B cell (primary cell): ENCODE results near the gene SLC23A2. TPM values are rescaled to one million over a fixed set of nuclear protein-coding genes. Genes with fewer than 3 reads are reported as not detected.

Experiments
- ATAC-seq: fragments of 200-7000 bp; cut with Tn5 transposase; one replicate; pipeline ENCODE4 v1.10.0; 2021; ENCODE audit warnings: low read depth, mild to moderate bottlenecking, moderate number of reproducible peaks, moderate library complexity
- CTCF ChIA-PET: fragments of 350-600 bp; sonication (Branson Sonifier 250); formaldehyde crosslinking; loops from one replicate; lab custom pipeline; 2021; ENCODE audit warnings: antibody characterized with exemption, inconsistent platforms; lab: Charles Lee
- POLR2A ChIA-PET: fragments of 350-600 bp; sonication (Branson Sonifier 250); formaldehyde crosslinking; loops from one replicate; lab custom pipeline; 2021; ENCODE audit warnings: antibody characterized with exemption; lab: Charles Lee
- DNase-seq: peaks from one replicate; pipeline ENCODE4 v3.0.0; 2013
- H2AFZ ChIP-seq: 2 replicates; pipeline ENCODE4 v1.6.1; 2012; ENCODE audit warnings: mild to moderate bottlenecking, low read depth, low read length; ENCODE audit not compliant: insufficient read depth, poor library complexity, severe bottlenecking
- H3K27ac ChIP-seq, 2 donors: 1 replicate in 1 of 2; 2 replicates in 1 of 2; pipeline ENCODE4 v1.5.1; 2012 to 2013; ENCODE audit warnings: low read length in 2 of 2, mild to moderate bottlenecking in 2 of 2, moderate library complexity in 1 of 2
- H3K27me3 ChIP-seq, 4 experiments: fragments of 200-600 bp in 1 of 4; sonication (generic) in 1 of 4; replicated peaks in 1 of 4; 1 replicate in 2 of 4; 2 replicates in 2 of 4; pipeline versions ENCODE4 v1.6.1 to v1.7.0; 2013 to 2016; ENCODE audit warnings: low read length in 3 of 4, mild to moderate bottlenecking in 2 of 4, mixed read lengths in 1 of 4, moderate library complexity in 1 of 4; ENCODE audit not compliant: insufficient read depth in 4 of 4, control insufficient read depth in 3 of 4; ENCODE audit errors: control extremely low read depth in 1 of 4
- H3K36me3 ChIP-seq, 2 experiments: replicated peaks in 1 of 2; 1 replicate in 1 of 2; 2 replicates in 1 of 2; pipeline versions ENCODE4 v1.6.1 to v1.7.1; 2013; ENCODE audit warnings: low read length in 1 of 2; ENCODE audit not compliant: insufficient read depth in 2 of 2, control insufficient read depth in 1 of 2; ENCODE audit errors: control extremely low read depth in 1 of 2, extremely low read depth in 1 of 2
- H3K4me1 ChIP-seq, 2 donors: fragments of 200-600 bp in 1 of 2; sonication (generic) in 1 of 2; 1 replicate in 1 of 2; 2 replicates in 1 of 2; pipeline versions ENCODE4 v1.5.1 to v1.6.1; 2013 to 2017; ENCODE audit warnings: low read length in 2 of 2; ENCODE audit not compliant: control insufficient read depth in 2 of 2, insufficient read depth in 2 of 2
- H3K4me2 ChIP-seq: replicated peaks from 2 replicates; pipeline ENCODE3; 2012; ENCODE audit warnings: mild to moderate bottlenecking, low read depth, low read length; ENCODE audit not compliant: poor library complexity, severe bottlenecking
- H3K4me3 ChIP-seq, 5 experiments: fragments of 200-600 bp in 1 of 5; sonication (generic) in 1 of 5; 1 replicate in 3 of 5; 2 replicates in 2 of 5; pipeline versions ENCODE4 v1.5.1 to v1.7.0; 2011 to 2016; ENCODE audit warnings: low read length in 4 of 5, mild to moderate bottlenecking in 4 of 5, low read depth in 2 of 5, control low read depth in 1 of 5, moderate library complexity in 1 of 5; ENCODE audit not compliant: insufficient read depth in 1 of 5; ENCODE audit errors: control extremely low read depth in 1 of 5, extremely low read depth in 1 of 5
- H3K79me2 ChIP-seq: fragments of 200-600 bp; sonication (generic); one replicate; pipeline ENCODE4 v1.6.0; 2016; ENCODE audit warnings: low read length; ENCODE audit not compliant: control insufficient read depth, insufficient read depth
- H3K9ac ChIP-seq: fragments of 200-600 bp; sonication (generic); 2 replicates; pipeline ENCODE4 v1.6.1; 2017; ENCODE audit warnings: mild to moderate bottlenecking, low read length, moderate library complexity
- H3K9me3 ChIP-seq, 3 donors: one replicate each; pipeline versions ENCODE4 v1.6.1 to v1.7.1; 2013; ENCODE audit warnings: low read length in 2 of 3; ENCODE audit not compliant: control insufficient read depth in 2 of 3, insufficient read depth in 1 of 3; ENCODE audit errors: control extremely low read depth in 1 of 3
- H4K20me1 ChIP-seq: 2 replicates; pipeline ENCODE4 v1.6.0; 2012; ENCODE audit warnings: mild to moderate bottlenecking, low read length; ENCODE audit not compliant: insufficient read depth, control insufficient read depth, poor library complexity, severe bottlenecking
- H3K27ac Mint-ChIP-seq: one replicate; pipeline ENCODE4 v1.8.0; 2021; ENCODE audit warnings: mixed read lengths
- H3K27me3 Mint-ChIP-seq: one replicate; pipeline ENCODE4 v1.8.0; 2021; ENCODE audit warnings: mixed read lengths
- H3K4me1 Mint-ChIP-seq: one replicate; pipeline ENCODE4 v1.8.0; 2021; ENCODE audit warnings: mixed read lengths
- H3K4me3 Mint-ChIP-seq: one replicate; pipeline ENCODE4 v1.8.0; 2021; ENCODE audit warnings: mixed read lengths
- H3K9me3 Mint-ChIP-seq: one replicate; pipeline ENCODE4 v1.8.0; 2022; ENCODE audit warnings: mixed read lengths; ENCODE audit not compliant: insufficient read depth
- CTCF ChIP-seq: fragments of 200-600 bp; IDR thresholded peaks from one replicate; pipeline ENCODE4 v1.8.0; 2022; ENCODE audit warnings: antibody characterized with exemption, mild to moderate bottlenecking
- EZH2 ChIP-seq: IDR thresholded peaks from 2 replicates; pipeline ENCODE4 v1.6.1; 2012; ENCODE audit warnings: borderline replicate concordance, low read depth, mild to moderate bottlenecking, moderate library complexity, low read length; ENCODE audit not compliant: insufficient read depth, poor library complexity, severe bottlenecking
- WGBS: methylation state at CpG from one replicate; pipeline ENCODE4 v1.1.5; 2013; ENCODE audit warnings: missing lambda C conversion rate; ENCODE audit not compliant: insufficient coverage; 5-methylcytosine and 5-hydroxymethylcytosine counted together
- intact Hi-C: fragments of 100-400 bp; cut with micrococcal nuclease; formaldehyde crosslinking; loops from one replicate; pipeline ENCODE4 v1.10.0; 2022
- polyA plus RNA-seq: library from polyadenylated mRNA; depleted of rRNA; stranded (reverse); fragments of >200 nt; gene quantifications from 2 replicates; pipeline ENCODE4 v1.2.3, GENCODE V29; 2012
- total RNA-seq, 2 donors: library from RNA; stranded (reverse); fragments of 120-200 nt in 1 of 2; gene quantifications; 1 replicate in 1 of 2; 2 replicates in 1 of 2; pipeline versions ENCODE4 v1.2.3 to v1.2.4, GENCODE V29; 2013 to 2022

SLC23A2 gene
- total and polyA plus RNA-seq, 2 donors (not counting 1 experiment from before 2014, with no cell fraction given): 23.6 to 70.7 TPM

- no peak overlapping the region for H3K27ac ChIP-seq
- H3K36me3 ChIP-seq: no peaks in the 10 kb centered on the region
- DNase-seq (peak; percentile 60), ATAC-seq (peak; percentile 95)
- H3K9me3 ChIP-seq: no peaks in the 10 kb centered on the region
- no peak for TF ChIP-seq EZH2
- TF ChIP-seq CTCF: no peak
- no peak overlapping the region for H3K9ac ChIP-seq
- no peaks in the 10 kb centered on the region for H4K20me1 ChIP-seq
- intact Hi-C loops: loop anchor here (5.0 to 10.0 kb wide), 2 partner anchors 44 to 452 kb away; partner anchors contain the start of gene SLC23A2
- Mint-ChIP-seq H3K4me3 (peak overlapping the region; percentile 0), H3K9me3 (no peaks in the 10 kb centered on the region), H3K4me1 (peaks cover 30% of the 10 kb centered on the region), H3K27me3 (no peaks in the 10 kb centered on the region), H3K27ac (peak overlapping the region; percentile 78)
- H3K4me3 ChIP-seq: no peak overlapping the region
- H3K27me3 ChIP-seq: no peaks in the 10 kb centered on the region
- CTCF ChIA-PET: interaction anchor here (0.6 to 4.0 kb wide), 4 partner anchors 10 to 66 kb away, joined by 3 to 21 read pairs (median 7); no protein-coding TSS in a partner anchor
- peak overlapping the region; percentile 22 for H2AFZ ChIP-seq
- H3K4me2 ChIP-seq: peak overlapping the region; percentile 24
- POLR2A ChIA-PET: no interaction called here
- H3K79me2 ChIP-seq: no peaks in the 10 kb centered on the region
- WGBS: 50% methylated on average over 5 of the region's 8 CpGs
- peaks cover 7 to 9% of the 10 kb centered on the region in 2 donors for H3K4me1 ChIP-seq
Observed at GRCh38 chr20:5046656-5047339, 45.5 kb upstream of the SLC23A2 start.

GRCh38 chr20:5045906-5046305 lies 44.6 kb upstream of the SLC23A2 start:
- Histone ChIP-seq H3K4me1 (peaks cover 7 to 9% of the 10 kb centered on the region in 2 donors), H3K27ac (no peak overlapping the region), H3K9me3 (no peaks in the 10 kb centered on the region), H4K20me1 (no peaks in the 10 kb centered on the region), H3K4me3 (no peak overlapping the region), H3K4me2 (no peak overlapping the region), H3K9ac (no peak overlapping the region), H2AFZ (no peak overlapping the region), H3K27me3 (no peaks in the 10 kb centered on the region), H3K36me3 (no peaks in the 10 kb centered on the region), H3K79me2 (no peaks in the 10 kb centered on the region)
- CTCF ChIA-PET: no interaction called here
- peak overlapping the region; percentile 62 for H3K27ac Mint-ChIP-seq
- DNase-seq (no peak), ATAC-seq (no peak)
- no peaks in the 10 kb centered on the region for H3K9me3 Mint-ChIP-seq
- POLR2A ChIA-PET: no interaction called here
- H3K4me1 Mint-ChIP-seq: peaks cover 30% of the 10 kb centered on the region
- intact Hi-C loops: loop anchor here (5.0 to 10.0 kb wide), 2 partner anchors 44 to 451 kb away; partner anchors contain the start of gene SLC23A2
- no peak for TF ChIP-seq EZH2
- TF ChIP-seq CTCF: no peak
- 57% methylated on average over 1 of the region's 3 CpGs for WGBS
- no peaks in the 10 kb centered on the region for H3K27me3 Mint-ChIP-seq
- no peak overlapping the region for H3K4me3 Mint-ChIP-seq
